Keratinocyte (primary cell): ENCODE data around the gene WDR46. TPM values are rescaled to one million over a fixed set of nuclear protein-coding genes. Genes with fewer than 3 reads are reported as not detected.

Source experiments
- DNase-seq: peaks from one replicate; pipeline ENCODE4 v3.0.0-alpha.2; 2011; ENCODE audit warnings: low read depth, missing footprints, low spot score
- FAIRE-seq: peaks from 2 replicates; lab custom pipeline; 2011; peaks lifted over from hg19 to GRCh38; lab: Jason Lieb, UNC
- H2AFZ ChIP-seq: 2 replicates; pipeline ENCODE4 v1.6.0; 2012; ENCODE audit warnings: low read length, control low read depth, inconsistent platforms; ENCODE audit not compliant: control insufficient read depth
- H3K27ac ChIP-seq: 2 replicates; pipeline ENCODE4 v1.5.1; 2011; ENCODE audit warnings: low read length; ENCODE audit not compliant: control insufficient read depth, insufficient read depth
- H3K27me3 ChIP-seq: 3 replicates; pipeline ENCODE4 v1.6.0; 2011; ENCODE audit warnings: low read length; ENCODE audit not compliant: control insufficient read depth, insufficient read depth; ENCODE audit errors: extremely low read depth
- H3K36me3 ChIP-seq, 2 experiments: 2 replicates in 1 of 2; 3 replicates in 1 of 2; pipeline ENCODE4 v1.5.1; 2011; ENCODE audit warnings: low read length in 2 of 2, mild to moderate bottlenecking in 1 of 2; ENCODE audit not compliant: control insufficient read depth in 2 of 2, insufficient read depth in 2 of 2; ENCODE audit errors: extremely low read depth in 1 of 2
- H3K4me1 ChIP-seq: 3 replicates; pipeline ENCODE4 v1.5.1; 2011; ENCODE audit warnings: low read length; ENCODE audit not compliant: control insufficient read depth, insufficient read depth; ENCODE audit errors: extremely low read depth
- H3K4me2 ChIP-seq: 3 replicates; pipeline ENCODE4 v1.6.0; 2011; ENCODE audit warnings: low read depth, low read length; ENCODE audit not compliant: control insufficient read depth, insufficient read depth; ENCODE audit errors: extremely low read depth
- H3K4me3 ChIP-seq, 3 experiments: fragments of 200-600 bp in 1 of 3; sonication (generic) in 1 of 3; 2 replicates in 2 of 3; 3 replicates in 1 of 3; pipeline ENCODE4 v1.5.1; 2011 to 2016; ENCODE audit warnings: low read length in 3 of 3, mild to moderate bottlenecking in 3 of 3, control low read depth in 2 of 3, inconsistent platforms in 1 of 3, low read depth in 1 of 3, mixed read lengths in 1 of 3, mixed run types in 1 of 3, moderate library complexity in 1 of 3; ENCODE audit not compliant: control insufficient read depth in 2 of 3, insufficient read depth in 2 of 3; ENCODE audit errors: extremely low read depth in 1 of 3
- H3K79me2 ChIP-seq: 2 replicates; pipeline ENCODE4 v1.6.0; 2012; ENCODE audit warnings: low read length; ENCODE audit not compliant: control insufficient read depth, insufficient read depth
- H3K9ac ChIP-seq: 3 replicates; pipeline ENCODE4 v1.6.0; 2011; ENCODE audit warnings: low read length; ENCODE audit not compliant: control insufficient read depth, insufficient read depth; ENCODE audit errors: extremely low read depth
- H3K9me1 ChIP-seq: 3 replicates; pipeline ENCODE4 v1.6.0; 2011; ENCODE audit warnings: low read length; ENCODE audit not compliant: control insufficient read depth, insufficient read depth; ENCODE audit errors: extremely low read depth
- H3K9me3 ChIP-seq: 2 replicates; pipeline ENCODE4 v1.5.1; 2012; ENCODE audit warnings: low read depth, low read length; ENCODE audit not compliant: control insufficient read depth
- H4K20me1 ChIP-seq: 3 replicates; pipeline ENCODE4 v1.6.0; 2011; ENCODE audit warnings: low read length; ENCODE audit not compliant: control insufficient read depth, insufficient read depth; ENCODE audit errors: extremely low read depth
- CTCF ChIP-seq, 3 experiments: IDR thresholded peaks in 1 of 3; conservative IDR thresholded peaks in 1 of 3; optimal IDR thresholded peaks in 1 of 3; 2 replicates in 2 of 3; 3 replicates in 1 of 3; pipeline versions ENCODE3 to v1.5.1; 2011; ENCODE audit warnings: low read length in 3 of 3, mild to moderate bottlenecking in 3 of 3, moderate library complexity in 2 of 3, control low read depth in 1 of 3, inconsistent platforms in 1 of 3; ENCODE audit not compliant: insufficient read depth in 2 of 3; ENCODE audit errors: extremely low read depth in 1 of 3
- EZH2 ChIP-seq: IDR thresholded peaks from one replicate; pipeline ENCODE4 v1.6.1; 2012; ENCODE audit warnings: inconsistent platforms, mild to moderate bottlenecking, low read length, moderate library complexity
- dilution Hi-C: fragments of 300-500 bp; cut with MboI; formaldehyde crosslinking; loops from one replicate; pipeline ENCODE4 v1.7.0; 2020; ENCODE audit warnings: low sequenced_read_pairs; ENCODE audit not compliant: extremely low pct_ligation_motif_present
- polyA plus RNA-seq, 5 experiments: library from polyadenylated mRNA; depleted of rRNA in 3 of 5; stranded (reverse) in 3 of 5; stranded (forward) in 1 of 5; unstranded in 1 of 5; fragments of >200 nt; gene quantifications; 1 replicate in 1 of 5; 2 replicates in 3 of 5; 3 replicates in 1 of 5; pipeline versions ENCODE4 v1.2.1 to v1.2.3, GENCODE V29; 2011 to 2012; ENCODE audit warnings: missing spikeins in 2 of 5, low read depth in 1 of 5, low replicate concordance in 1 of 5

Gene WDR46
- polyA plus RNA-seq, 1 donor (not counting 4 experiments of a cell fraction or from before 2014, with no cell fraction given): 43.0 TPM

GRCh38 chr6:33248932-33249731, 39.9 kb downstream of the WDR46 start:
- Histone ChIP-seq H3K27ac (peak overlapping the region; percentile 96), H3K9me1 (no peaks in the 10 kb centered on the region), H3K4me2 (peak overlapping the region; percentile 100), H3K9me3 (no peaks in the 10 kb centered on the region), H4K20me1 (no peaks in the 10 kb centered on the region), H2AFZ (peak overlapping the region; percentile 91), H3K4me1 (peaks cover 26% of the 10 kb centered on the region), H3K9ac (peak overlapping the region; percentile 88), H3K79me2 (no peaks in the 10 kb centered on the region), H3K27me3 (no peaks in the 10 kb centered on the region), H3K4me3 (peak overlapping the region; percentile 53 to 84 (median 75)), H3K36me3 (peaks cover 0 to 10% of the 10 kb centered on the region in 2 experiments)
- DNase-seq: peak; percentile 92
- peak; percentile 81 for FAIRE-seq
- TF ChIP-seq CTCF (optimal IDR thresholded peaks at IDR 0.05 in 1 of 3, IDR thresholded peaks at IDR 0.05 in 1 of 3, conservative IDR thresholded peaks at IDR 0.05 in 1 of 3; ENCODE audit: extremely low read depth in 1 of 3, insufficient read depth in 2 of 3, low read length in 3 of 3): peak in 1 of 3 experiments; percentile 25
- TF ChIP-seq EZH2: no peak
- dilution Hi-C loops: no loop called here

GRCh38 chr6:33248643-33248931, 40.5 kb downstream of the WDR46 start:
- H4K20me1 ChIP-seq: no peaks in the 10 kb centered on the region
- TF ChIP-seq EZH2: no peak
- TF ChIP-seq CTCF (optimal IDR thresholded peaks at IDR 0.05 in 1 of 3, IDR thresholded peaks at IDR 0.05 in 1 of 3, conservative IDR thresholded peaks at IDR 0.05 in 1 of 3; ENCODE audit: extremely low read depth in 1 of 3, insufficient read depth in 2 of 3, low read length in 3 of 3): no peak
- FAIRE-seq: no peak
- H3K4me1 ChIP-seq: peaks cover 26% of the 10 kb centered on the region
- no peaks in the 10 kb centered on the region for H3K79me2 ChIP-seq
- no peak for DNase-seq
- H3K9ac ChIP-seq: peak overlapping the region; percentile 83
- H3K4me3 ChIP-seq: peak overlapping the region; percentile 27 to 84 (median 75)
- no peaks in the 10 kb centered on the region for H3K27me3 ChIP-seq
- peak overlapping the region; percentile 100 for H3K4me2 ChIP-seq
- dilution Hi-C loops: no loop called here
- no peaks in the 10 kb centered on the region for H3K9me1 ChIP-seq
- peak overlapping the region; percentile 93 for H3K27ac ChIP-seq
- peak overlapping the region; percentile 90 for H2AFZ ChIP-seq
- peaks cover 0 to 10% of the 10 kb centered on the region in 2 experiments for H3K36me3 ChIP-seq
- no peaks in the 10 kb centered on the region for H3K9me3 ChIP-seq
